Calu3 (cell line): ENCODE measurements around the gene PAFAH1B1. TPM values are rescaled to one million over a fixed set of nuclear protein-coding genes. Genes with fewer than 3 reads are reported as not detected.

Experiments used
- BruUV-seq: library from RNA; stranded (reverse); fragments of 400-500 nt; replicated peaks from 2 replicates; lab custom pipeline; 2021; lab: Mats Ljungman, UMichigan
- CTCF ChIA-PET: fragments of 300-600 bp; sonication (Branson Sonifier 250); formaldehyde crosslinking; loops from one replicate; lab custom pipeline; 2022; ENCODE audit warnings: antibody characterized with exemption; lab: Charles Lee
- DNase-seq: peaks from one replicate; pipeline ENCODE4 v3.0.0; 2022
- H3K27ac Mint-ChIP-seq: one replicate; pipeline ENCODE4 v1.8.0; 2022; ENCODE audit warnings: mixed read lengths; ENCODE audit not compliant: unreplicated experiment
- H3K27me3 Mint-ChIP-seq: one replicate; pipeline ENCODE4 v1.8.0; 2022; ENCODE audit warnings: mixed read lengths; ENCODE audit not compliant: unreplicated experiment
- H3K36me3 Mint-ChIP-seq: one replicate; pipeline ENCODE4 v1.8.0; 2022; ENCODE audit warnings: mild to moderate bottlenecking, moderate library complexity, mixed read lengths; ENCODE audit not compliant: insufficient read depth, unreplicated experiment
- H3K4me1 Mint-ChIP-seq: one replicate; pipeline ENCODE4 v1.8.0; 2022; ENCODE audit warnings: mild to moderate bottlenecking, low read depth, mixed read lengths; ENCODE audit not compliant: unreplicated experiment
- H3K4me3 Mint-ChIP-seq: one replicate; pipeline ENCODE4 v1.8.0; 2022; ENCODE audit warnings: mild to moderate bottlenecking, low read depth, moderate library complexity, mixed read lengths; ENCODE audit not compliant: unreplicated experiment
- H3K9me3 Mint-ChIP-seq: one replicate; pipeline ENCODE4 v1.8.0; 2022; ENCODE audit warnings: low read depth, mixed read lengths; ENCODE audit not compliant: unreplicated experiment
- intact Hi-C: fragments of 100-400 bp; cut with micrococcal nuclease; formaldehyde crosslinking; loops from one replicate; pipeline ENCODE4 v1.10.0; 2022; ENCODE audit not compliant: unreplicated experiment
- total RNA-seq: library from RNA; stranded (reverse); gene quantifications from 2 replicates; pipeline ENCODE4 v1.2.3, GENCODE V29; 2022
- TF ChIP-seq, protein P1 (sequence below): fragments of 200-600 bp; IDR thresholded peaks from one replicate; pipeline ENCODE4 v1.8.0; 2022; ENCODE audit warnings: antibody characterized with exemption; ENCODE audit not compliant: unreplicated experiment

The PAFAH1B1 gene
- total RNA-seq, 1 experiment from 2014 or later: 99.8 TPM

DNA sequence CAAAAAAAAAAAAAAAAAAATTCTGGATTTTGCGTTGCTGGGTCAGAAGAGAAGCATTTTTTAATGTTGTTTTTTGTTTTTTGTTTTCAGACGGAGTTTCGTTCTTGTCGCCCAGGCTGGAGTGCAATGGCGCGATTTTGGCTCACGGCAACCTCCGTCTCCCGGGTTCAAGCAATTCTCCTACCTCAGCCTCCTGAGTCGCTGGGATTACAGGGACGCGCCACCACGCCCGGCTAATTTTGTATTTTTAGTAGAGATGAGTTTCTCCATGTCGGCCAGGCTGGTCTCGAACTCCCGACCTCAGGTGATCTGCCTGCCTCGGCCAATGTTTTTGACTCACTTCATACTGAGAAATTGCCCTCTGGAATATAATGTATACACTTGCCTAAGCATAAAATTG lies 11.0 kb upstream of the PAFAH1B1 start:
- CTCF ChIA-PET: no interaction called here
- H3K27me3 Mint-ChIP-seq: no peaks in the 10 kb centered on the region
- no peak overlapping the region for H3K27ac Mint-ChIP-seq
- H3K4me1 Mint-ChIP-seq: no peaks in the 10 kb centered on the region
- no peaks in the 10 kb centered on the region for H3K36me3 Mint-ChIP-seq
- H3K9me3 Mint-ChIP-seq: no peaks in the 10 kb centered on the region
- no peak overlapping the region for H3K4me3 Mint-ChIP-seq
- TF ChIP-seq, protein P1, sequence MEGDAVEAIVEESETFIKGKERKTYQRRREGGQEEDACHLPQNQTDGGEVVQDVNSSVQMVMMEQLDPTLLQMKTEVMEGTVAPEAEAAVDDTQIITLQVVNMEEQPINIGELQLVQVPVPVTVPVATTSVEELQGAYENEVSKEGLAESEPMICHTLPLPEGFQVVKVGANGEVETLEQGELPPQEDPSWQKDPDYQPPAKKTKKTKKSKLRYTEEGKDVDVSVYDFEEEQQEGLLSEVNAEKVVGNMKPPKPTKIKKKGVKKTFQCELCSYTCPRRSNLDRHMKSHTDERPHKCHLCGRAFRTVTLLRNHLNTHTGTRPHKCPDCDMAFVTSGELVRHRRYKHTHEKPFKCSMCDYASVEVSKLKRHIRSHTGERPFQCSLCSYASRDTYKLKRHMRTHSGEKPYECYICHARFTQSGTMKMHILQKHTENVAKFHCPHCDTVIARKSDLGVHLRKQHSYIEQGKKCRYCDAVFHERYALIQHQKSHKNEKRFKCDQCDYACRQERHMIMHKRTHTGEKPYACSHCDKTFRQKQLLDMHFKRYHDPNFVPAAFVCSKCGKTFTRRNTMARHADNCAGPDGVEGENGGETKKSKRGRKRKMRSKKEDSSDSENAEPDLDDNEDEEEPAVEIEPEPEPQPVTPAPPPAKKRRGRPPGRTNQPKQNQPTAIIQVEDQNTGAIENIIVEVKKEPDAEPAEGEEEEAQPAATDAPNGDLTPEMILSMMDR: no peak
- intact Hi-C loops: no loop called here
- BruUV-seq: no TSS peak
- no peak for DNase-seq

DNA sequence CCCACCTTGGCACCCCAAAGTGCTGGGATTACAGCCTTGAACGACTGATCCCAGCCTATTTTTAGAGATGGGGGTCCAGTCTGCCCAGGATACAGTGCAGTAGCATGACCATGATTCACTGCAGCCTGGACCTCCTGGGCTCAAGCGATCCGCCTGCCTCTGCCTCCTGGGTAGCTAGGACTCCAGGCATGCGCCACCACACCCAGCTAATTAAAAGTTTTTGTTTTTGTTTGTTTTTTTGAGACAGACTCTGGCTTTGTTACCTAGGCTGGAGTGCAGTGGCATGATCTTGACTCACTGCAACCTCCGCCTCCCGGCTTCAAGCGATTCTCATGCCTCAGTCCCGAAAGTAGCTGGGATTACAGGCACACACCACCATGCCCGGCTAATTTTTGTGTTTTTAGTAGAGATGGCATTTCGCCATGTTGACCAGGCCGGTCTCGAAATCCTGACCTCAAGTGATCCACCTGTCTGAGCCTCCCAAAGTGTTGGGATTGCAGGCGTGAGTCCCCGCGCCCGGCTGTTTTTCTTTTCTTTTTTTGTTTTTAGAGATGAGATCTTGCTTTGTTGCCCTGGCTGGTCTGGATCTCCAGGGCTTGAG lies 2.3 kb upstream of the PAFAH1B1 start:
- no TSS peak for BruUV-seq
- TF ChIP-seq, protein P1: no peak
- Mint-ChIP-seq H3K4me1 (peaks cover 3% of the 10 kb centered on the region), H3K4me3 (no peak overlapping the region), H3K36me3 (peaks cover 27% of the 10 kb centered on the region), H3K27ac (no peak overlapping the region), H3K9me3 (no peaks in the 10 kb centered on the region), H3K27me3 (no peaks in the 10 kb centered on the region)
- intact Hi-C loops: loop anchor here (10.0 kb wide), 1 partner anchor 84 kb away; no protein-coding TSS in a partner anchor
- no peak for DNase-seq
- CTCF ChIA-PET: no interaction called here

DNA sequence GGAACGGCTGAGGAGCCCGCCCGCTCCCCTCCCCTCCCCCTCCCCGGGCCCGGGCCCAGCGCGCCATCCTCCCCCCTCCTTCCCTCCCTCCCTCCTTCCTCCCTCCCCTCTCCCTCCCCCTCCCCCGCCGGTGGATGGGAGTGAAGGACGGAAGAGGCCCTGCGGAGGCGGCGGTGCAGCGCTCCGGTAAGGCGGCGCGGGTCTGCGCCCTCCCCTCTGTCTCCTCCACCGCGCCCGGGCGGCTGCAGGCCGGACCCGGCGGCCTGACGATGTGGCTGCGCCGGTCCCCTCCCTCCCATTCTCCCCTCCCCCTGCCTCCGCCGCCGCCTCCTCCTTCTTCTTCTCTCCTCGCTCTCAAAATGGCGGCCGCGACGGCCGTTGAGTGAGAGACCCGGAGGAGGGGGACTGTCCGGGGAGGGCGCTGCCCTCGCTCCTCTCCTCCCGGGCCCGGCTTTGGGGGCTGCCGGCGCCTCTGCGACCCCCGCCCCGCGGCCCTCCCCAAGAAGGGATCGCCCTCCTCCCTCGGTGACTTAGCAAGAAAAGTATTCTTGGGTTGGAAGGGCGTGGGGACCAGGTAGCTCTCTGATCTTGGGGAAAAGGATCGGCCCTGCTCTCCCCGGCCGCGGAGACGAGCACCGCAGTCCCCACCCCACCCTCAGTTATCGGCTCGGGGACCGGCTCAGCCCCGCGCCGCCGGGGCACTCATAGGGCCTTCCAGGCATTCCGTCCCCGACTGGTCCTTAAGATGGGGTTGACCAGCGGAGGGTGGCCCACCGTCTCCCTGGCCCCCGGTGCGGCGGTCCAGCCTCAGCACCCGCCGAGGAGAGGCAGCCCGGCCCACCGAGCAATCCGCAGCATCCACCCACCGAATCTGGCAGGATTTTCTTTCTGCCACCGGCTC lies 617 bp downstream of the PAFAH1B1 start:
- peak overlapping the region; percentile 82 for H3K4me3 Mint-ChIP-seq
- BruUV-seq: no TSS peak
- DNase-seq: peak; percentile 71
- no peaks in the 10 kb centered on the region for H3K27me3 Mint-ChIP-seq
- TF ChIP-seq, protein P1: no peak
- intact Hi-C loops: loop anchor here (10.0 kb wide), 1 partner anchor 81 kb away; no protein-coding TSS in a partner anchor
- no peaks in the 10 kb centered on the region for H3K9me3 Mint-ChIP-seq
- CTCF ChIA-PET: interaction anchor here (0.6 kb wide), 1 partner anchor 337 kb away, joined by 7 read pairs; no protein-coding TSS in a partner anchor
- H3K36me3 Mint-ChIP-seq: peaks cover 27% of the 10 kb centered on the region
- peak overlapping the region; percentile 57 for H3K27ac Mint-ChIP-seq
- peaks cover 9% of the 10 kb centered on the region for H3K4me1 Mint-ChIP-seq

DNA sequence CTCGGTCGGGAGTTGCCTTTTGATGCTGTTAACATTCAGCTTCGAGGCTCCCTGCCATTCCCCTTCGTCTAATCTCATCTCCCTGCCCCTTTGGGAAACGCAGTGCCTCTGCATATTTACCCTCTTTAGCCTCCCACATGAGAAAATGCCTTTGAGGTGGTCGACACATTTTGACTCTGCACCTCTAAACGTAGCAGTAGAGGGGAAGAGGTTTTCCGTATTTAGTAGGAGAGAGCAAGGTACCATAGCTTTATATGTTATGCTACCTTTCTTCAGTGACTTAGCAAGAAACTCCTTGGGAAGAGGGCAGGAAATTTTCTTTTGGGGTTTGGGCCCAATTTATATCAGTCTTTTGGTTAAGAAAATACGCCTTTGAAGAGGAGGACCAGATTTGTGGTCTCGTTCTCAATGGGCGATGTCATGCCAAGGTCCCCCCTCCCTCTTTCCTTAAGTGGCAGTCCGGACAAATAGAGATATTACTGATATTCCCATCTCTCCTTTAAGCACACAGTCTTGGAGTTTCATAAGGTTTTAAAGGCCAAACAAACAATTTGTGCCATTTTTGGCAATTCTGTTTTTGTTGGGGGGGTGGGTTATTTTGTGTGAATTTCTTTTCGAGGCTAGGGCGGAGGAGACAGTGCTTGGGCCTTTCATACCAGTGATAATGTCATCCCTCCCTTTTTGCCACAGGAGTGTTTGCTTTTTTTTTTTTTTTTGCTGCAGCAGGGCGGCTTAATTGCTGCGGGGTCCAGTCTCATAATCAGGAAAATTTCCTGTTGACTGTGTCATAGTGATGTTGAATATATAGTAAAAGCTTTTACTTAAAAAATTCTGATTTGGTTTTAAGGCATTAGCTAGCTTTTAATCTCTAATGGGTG lies 1.5 kb downstream of the PAFAH1B1 start:
- peak overlapping the region; percentile 82 for H3K4me3 Mint-ChIP-seq
- peak overlapping the region; percentile 57 for H3K27ac Mint-ChIP-seq
- TSS peak; percentile 47 for BruUV-seq
- DNase-seq: no peak
- CTCF ChIA-PET: no interaction called here
- TF ChIP-seq, protein P1: no peak
- no peaks in the 10 kb centered on the region for H3K9me3 Mint-ChIP-seq
- peaks cover 27% of the 10 kb centered on the region for H3K36me3 Mint-ChIP-seq
- H3K4me1 Mint-ChIP-seq: peaks cover 9% of the 10 kb centered on the region
- intact Hi-C loops: loop anchor here (5.0 to 10.0 kb wide), 2 partner anchors 37 to 80 kb away; no protein-coding TSS in a partner anchor
- H3K27me3 Mint-ChIP-seq: no peaks in the 10 kb centered on the region
